HL-60 (cell line): ENCODE measurements around the gene KRT71.

Source experiments
- DNase-seq, 2 experiments: peaks; one replicate each; pipeline ENCODE4 v3.0.0-alpha.2; 2010 to 2020; ENCODE audit warnings: low read depth in 1 of 2, low spot score in 1 of 2
- H3K27ac ChIP-seq: fragments of 250-450 bp; sonication (Bioruptor Pico); replicated peaks from 2 replicates; pipeline ENCODE4 v1.5.1; 2020; ENCODE audit warnings: mild to moderate bottlenecking, moderate library complexity
- H3K27me3 ChIP-seq: fragments of 250-450 bp; sonication (Bioruptor Pico); 2 replicates; pipeline ENCODE4 v1.5.1; 2021; ENCODE audit warnings: mild to moderate bottlenecking, moderate library complexity; ENCODE audit not compliant: insufficient read depth, poor library complexity, severe bottlenecking
- H3K4me3 ChIP-seq: replicated peaks from 2 replicates; pipeline ENCODE4 v1.5.1; 2011; ENCODE audit warnings: mild to moderate bottlenecking, control low read depth, low read length; ENCODE audit not compliant: insufficient read depth
- CTCF ChIP-seq: IDR thresholded peaks from one replicate; pipeline ENCODE4 v1.5.1; 2011; ENCODE audit warnings: low read length, control low read depth, inconsistent platforms; ENCODE audit not compliant: insufficient read depth
- GABPA ChIP-seq: IDR thresholded peaks from 2 replicates; pipeline ENCODE4 v1.6.1; 2012; ENCODE audit warnings: low read depth
- POLR2AphosphoS5 ChIP-seq: IDR thresholded peaks from 2 replicates; pipeline ENCODE4 v1.6.1; 2012; ENCODE audit warnings: low read depth
- SPI1 ChIP-seq: IDR thresholded peaks from 2 replicates; pipeline ENCODE4 v1.6.1; 2012; ENCODE audit warnings: low read depth, mild to moderate bottlenecking, borderline replicate concordance
- TF ChIP-seq, protein P1 (sequence below): IDR thresholded peaks from 2 replicates; pipeline ENCODE4 v1.6.1; 2012; ENCODE audit warnings: low read depth; ENCODE audit not compliant: insufficient replicate concordance

Gene KRT71

DNA sequence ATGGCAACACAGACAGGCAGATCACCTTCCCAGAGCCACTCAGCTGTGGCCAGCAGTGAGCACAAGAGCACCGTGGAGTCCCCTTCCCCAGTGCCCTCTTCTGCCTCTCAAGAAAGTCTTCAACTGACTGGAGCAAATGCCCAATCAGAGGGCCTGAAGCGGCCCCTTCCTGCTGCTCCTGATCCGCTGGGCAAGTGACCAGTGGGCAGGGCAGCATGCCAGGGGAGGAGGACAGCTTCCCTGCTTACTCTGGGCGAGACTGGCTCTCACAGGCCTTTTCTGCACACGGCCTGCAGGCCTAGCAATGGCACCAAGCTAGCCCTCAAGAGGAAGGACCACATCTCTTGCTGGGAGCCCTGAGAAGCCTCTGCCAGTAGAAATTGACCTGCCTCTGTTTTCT, 890 bp downstream of the KRT71 start:
- H3K27ac ChIP-seq, result no peak overlapping the region
- no peak for DNase-seq
- no peaks in the 10 kb centered on the region for H3K27me3 ChIP-seq
- no peak for TF ChIP-seq SPI1
- no peak for TF ChIP-seq GABPA
- TF ChIP-seq POLR2AphosphoS5, result no peak
- no peak for TF ChIP-seq CTCF
- TF ChIP-seq, protein P1, sequence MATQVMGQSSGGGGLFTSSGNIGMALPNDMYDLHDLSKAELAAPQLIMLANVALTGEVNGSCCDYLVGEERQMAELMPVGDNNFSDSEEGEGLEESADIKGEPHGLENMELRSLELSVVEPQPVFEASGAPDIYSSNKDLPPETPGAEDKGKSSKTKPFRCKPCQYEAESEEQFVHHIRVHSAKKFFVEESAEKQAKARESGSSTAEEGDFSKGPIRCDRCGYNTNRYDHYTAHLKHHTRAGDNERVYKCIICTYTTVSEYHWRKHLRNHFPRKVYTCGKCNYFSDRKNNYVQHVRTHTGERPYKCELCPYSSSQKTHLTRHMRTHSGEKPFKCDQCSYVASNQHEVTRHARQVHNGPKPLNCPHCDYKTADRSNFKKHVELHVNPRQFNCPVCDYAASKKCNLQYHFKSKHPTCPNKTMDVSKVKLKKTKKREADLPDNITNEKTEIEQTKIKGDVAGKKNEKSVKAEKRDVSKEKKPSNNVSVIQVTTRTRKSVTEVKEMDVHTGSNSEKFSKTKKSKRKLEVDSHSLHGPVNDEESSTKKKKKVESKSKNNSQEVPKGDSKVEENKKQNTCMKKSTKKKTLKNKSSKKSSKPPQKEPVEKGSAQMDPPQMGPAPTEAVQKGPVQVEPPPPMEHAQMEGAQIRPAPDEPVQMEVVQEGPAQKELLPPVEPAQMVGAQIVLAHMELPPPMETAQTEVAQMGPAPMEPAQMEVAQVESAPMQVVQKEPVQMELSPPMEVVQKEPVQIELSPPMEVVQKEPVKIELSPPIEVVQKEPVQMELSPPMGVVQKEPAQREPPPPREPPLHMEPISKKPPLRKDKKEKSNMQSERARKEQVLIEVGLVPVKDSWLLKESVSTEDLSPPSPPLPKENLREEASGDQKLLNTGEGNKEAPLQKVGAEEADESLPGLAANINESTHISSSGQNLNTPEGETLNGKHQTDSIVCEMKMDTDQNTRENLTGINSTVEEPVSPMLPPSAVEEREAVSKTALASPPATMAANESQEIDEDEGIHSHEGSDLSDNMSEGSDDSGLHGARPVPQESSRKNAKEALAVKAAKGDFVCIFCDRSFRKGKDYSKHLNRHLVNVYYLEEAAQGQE, result no peak
- H3K4me3 ChIP-seq, result no peak overlapping the region

GRCh38 chr12:52551216-52551865, 1.6 kb downstream of the KRT71 start:
- no peak for TF ChIP-seq SPI1
- no peak for TF ChIP-seq GABPA
- TF ChIP-seq CTCF, result no peak
- TF ChIP-seq, protein P1, result no peak
- no peak for TF ChIP-seq POLR2AphosphoS5
- Histone ChIP-seq H3K27ac (no peak overlapping the region), H3K4me3 (no peak overlapping the region), H3K27me3 (no peaks in the 10 kb centered on the region)
- no peak for DNase-seq

DNA sequence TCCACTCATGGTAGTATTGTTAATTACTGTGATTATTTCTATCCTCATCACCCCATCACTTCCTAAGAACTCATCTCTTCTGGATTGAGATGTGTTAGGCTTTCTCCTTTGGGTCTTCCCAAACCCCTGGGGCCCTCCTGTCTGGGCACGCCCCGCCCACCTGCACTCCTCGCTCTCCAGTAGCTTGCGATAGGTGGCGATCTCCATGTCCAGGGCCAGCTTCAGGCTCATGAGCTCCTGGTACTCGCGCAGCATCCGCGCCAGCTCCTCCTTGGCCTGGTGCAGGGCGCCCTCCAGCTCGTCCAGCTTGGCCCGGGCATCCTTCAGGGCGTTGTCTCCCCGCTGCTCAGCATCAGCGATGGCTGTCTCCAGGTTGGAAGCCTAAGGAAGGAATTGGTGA, 6.8 kb downstream of the KRT71 start:
- no peak for TF ChIP-seq SPI1
- no peak for TF ChIP-seq CTCF
- no peak for TF ChIP-seq POLR2AphosphoS5
- TF ChIP-seq, protein P1, result no peak
- no peak for TF ChIP-seq GABPA
- DNase-seq, result no peak

More for the DNA sequence above, 6.8 kb downstream of the KRT71 start:
- Histone ChIP-seq H3K27me3 (no peaks in the 10 kb centered on the region), H3K4me3 (no peak overlapping the region), H3K27ac (no peak overlapping the region)
